AG09309 (cell line): ENCODE measurements around the gene PRM2.

Source experiments
- DNase-seq: peaks from one replicate; pipeline ENCODE4 v3.0.0-alpha.2; 2010; ENCODE audit warnings: low read depth
- H3K4me3 ChIP-seq: 2 replicates; pipeline ENCODE4 v1.5.1; 2011; ENCODE audit warnings: mild to moderate bottlenecking, low read depth, low read length, moderate library complexity; ENCODE audit not compliant: control insufficient read depth
- TF ChIP-seq, protein P1 (sequence below): IDR thresholded peaks from 2 replicates; pipeline ENCODE4 v1.5.1; 2011; ENCODE audit warnings: mild to moderate bottlenecking, low read depth, low read length, inconsistent platforms; ENCODE audit not compliant: insufficient read depth, control insufficient read depth; ENCODE audit errors: missing control alignments

Gene PRM2

DNA sequence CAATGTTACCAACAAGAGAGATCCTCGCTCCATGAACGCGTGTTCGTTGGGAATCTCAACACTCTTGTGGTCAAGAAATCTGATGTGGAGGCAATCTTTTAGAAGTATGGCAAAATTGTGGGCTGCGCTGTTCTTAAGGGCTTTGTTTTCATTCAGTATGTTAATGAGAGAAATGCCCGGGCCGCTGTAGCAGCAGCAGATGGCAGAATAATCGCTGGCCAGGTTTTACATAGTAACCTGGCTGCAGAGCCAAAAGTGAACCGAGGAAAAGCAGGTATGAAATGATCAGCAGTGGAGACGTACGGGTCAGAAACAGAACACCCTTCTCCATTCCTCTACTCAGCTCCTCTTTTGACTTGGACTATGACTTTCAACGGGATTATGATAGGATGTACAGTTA is 33.6 kb downstream of the PRM2 start:
- no peak for DNase-seq
- TF ChIP-seq, protein P1, sequence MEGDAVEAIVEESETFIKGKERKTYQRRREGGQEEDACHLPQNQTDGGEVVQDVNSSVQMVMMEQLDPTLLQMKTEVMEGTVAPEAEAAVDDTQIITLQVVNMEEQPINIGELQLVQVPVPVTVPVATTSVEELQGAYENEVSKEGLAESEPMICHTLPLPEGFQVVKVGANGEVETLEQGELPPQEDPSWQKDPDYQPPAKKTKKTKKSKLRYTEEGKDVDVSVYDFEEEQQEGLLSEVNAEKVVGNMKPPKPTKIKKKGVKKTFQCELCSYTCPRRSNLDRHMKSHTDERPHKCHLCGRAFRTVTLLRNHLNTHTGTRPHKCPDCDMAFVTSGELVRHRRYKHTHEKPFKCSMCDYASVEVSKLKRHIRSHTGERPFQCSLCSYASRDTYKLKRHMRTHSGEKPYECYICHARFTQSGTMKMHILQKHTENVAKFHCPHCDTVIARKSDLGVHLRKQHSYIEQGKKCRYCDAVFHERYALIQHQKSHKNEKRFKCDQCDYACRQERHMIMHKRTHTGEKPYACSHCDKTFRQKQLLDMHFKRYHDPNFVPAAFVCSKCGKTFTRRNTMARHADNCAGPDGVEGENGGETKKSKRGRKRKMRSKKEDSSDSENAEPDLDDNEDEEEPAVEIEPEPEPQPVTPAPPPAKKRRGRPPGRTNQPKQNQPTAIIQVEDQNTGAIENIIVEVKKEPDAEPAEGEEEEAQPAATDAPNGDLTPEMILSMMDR: no peak
- H3K4me3 ChIP-seq: no peak overlapping the region

DNA sequence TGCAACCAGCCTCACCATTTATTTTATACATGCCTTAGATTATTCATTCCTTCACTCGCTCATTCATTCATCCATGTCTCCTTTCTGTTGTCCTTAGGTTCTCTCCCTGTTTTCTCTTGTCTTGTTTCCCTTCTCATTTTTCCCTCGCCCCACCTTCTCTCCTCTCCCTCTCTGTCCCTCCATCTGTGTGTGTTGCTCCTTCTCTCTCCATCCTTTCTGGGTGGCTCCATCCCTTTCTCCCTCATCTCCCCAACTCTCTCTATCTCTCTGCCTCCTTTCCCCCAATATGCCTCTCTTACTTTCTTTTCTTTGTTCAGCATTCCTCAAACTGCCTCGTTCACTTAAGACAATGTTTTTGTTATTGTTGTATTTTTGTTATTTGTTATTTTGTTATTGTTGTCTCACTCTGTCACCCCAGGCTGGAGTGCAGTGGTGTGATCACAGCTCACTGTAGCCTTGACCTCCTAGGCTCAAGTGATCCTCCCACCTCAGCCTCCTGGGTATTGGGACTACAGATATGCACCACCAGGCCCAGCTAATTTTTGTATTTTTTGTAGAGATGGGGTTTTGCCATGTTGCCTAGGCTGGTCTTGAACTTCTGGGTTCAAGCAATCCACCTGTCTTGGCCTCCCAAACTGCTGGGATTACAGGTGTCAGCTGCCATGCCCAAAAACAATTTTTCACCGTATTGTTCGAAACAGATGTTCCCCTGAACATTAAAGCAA is 34.6 kb downstream of the PRM2 start:
- TF ChIP-seq, protein P1: no peak
- H3K4me3 ChIP-seq: no peak overlapping the region
- DNase-seq: no peak

DNA sequence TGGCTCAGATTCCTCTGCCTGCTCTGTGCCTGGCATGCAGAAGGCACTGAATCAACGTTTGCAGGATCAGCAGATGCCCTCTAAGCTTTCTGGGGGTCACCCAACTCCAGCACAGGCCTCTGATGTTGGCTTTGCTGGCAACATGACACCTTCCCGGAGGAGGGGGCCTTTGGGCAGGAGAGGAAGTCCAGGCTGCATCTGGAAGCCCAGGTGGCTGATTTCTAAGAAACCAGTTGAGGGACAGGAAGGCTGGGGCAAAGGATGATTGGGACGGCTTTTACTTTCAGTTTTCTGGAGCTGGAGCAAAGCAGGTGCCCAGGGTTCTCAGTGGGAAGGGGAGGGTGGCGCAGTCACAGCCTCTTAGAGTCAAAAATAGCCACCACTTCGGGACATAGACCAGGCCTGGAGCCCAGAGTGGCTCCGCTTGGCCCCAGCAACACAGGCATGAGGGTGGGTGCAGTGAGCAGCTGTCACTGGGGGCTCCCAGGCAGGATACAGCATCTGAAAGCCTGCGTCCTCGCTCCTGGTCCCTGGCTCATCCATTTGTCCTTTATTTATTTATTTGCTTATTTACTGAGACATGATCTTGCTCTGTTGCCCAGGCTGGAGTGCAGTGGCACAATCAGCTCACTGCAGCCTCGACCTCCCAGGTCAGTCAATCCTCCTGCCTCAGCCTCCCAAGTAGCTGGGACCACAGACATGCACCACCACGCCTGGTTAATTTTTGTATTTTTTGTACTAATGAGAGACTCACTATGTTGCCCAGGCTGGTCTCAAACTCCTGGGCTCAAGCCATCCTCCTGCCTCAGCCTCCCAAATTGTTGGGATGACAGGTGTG is 35.4 kb downstream of the PRM2 start:
- H3K4me3 ChIP-seq: no peak overlapping the region
- DNase-seq: no peak
- TF ChIP-seq, protein P1: no peak

DNA sequence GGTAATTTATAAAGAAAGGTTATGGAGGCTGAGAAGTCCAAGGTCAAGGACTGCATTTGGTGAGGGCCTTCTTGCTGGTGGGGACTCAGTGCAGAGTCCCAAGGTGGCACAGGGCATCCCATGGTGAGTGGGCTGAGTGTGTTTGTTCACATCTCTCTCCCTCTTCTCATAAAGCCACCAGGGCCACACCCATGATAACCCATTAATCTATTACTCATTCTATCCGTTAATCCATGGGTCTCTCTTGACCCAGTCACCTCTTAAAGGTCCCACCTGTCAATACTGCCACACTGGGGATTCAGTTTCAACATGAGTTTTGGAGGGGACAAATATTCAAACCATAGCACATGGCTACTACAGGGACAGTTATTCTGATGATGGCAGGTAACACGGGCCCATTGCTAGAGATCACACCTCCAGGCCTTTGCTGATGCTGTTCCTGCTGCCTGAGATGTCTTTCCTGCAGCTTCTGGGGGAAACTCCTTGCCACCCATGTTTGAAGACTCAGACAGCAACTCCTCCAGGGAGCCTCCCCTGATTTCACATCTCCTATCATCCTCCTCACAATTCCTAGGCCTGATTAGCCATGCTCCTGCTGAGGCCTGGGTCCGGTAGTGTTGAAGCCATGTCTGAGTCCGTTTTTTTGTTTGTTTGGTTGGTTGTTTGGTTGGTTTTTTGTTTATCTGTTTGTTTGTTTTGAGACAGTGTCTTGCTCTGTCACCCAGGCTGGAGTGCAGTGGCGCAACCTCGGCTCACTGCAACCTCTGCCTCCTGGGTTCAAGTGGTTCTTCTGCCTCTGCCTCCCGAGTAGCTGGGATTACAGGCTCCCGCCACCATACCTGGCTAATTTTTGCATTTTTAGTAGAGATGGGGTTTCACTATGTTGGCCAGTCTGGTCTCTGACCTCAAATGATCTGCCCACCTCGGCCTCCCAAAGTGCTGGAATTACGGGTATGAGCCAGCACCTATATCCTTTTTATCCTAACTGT is 36.3 kb downstream of the PRM2 start:
- no peak for DNase-seq
- H3K4me3 ChIP-seq: no peak overlapping the region
- TF ChIP-seq, protein P1: no peak

DNA sequence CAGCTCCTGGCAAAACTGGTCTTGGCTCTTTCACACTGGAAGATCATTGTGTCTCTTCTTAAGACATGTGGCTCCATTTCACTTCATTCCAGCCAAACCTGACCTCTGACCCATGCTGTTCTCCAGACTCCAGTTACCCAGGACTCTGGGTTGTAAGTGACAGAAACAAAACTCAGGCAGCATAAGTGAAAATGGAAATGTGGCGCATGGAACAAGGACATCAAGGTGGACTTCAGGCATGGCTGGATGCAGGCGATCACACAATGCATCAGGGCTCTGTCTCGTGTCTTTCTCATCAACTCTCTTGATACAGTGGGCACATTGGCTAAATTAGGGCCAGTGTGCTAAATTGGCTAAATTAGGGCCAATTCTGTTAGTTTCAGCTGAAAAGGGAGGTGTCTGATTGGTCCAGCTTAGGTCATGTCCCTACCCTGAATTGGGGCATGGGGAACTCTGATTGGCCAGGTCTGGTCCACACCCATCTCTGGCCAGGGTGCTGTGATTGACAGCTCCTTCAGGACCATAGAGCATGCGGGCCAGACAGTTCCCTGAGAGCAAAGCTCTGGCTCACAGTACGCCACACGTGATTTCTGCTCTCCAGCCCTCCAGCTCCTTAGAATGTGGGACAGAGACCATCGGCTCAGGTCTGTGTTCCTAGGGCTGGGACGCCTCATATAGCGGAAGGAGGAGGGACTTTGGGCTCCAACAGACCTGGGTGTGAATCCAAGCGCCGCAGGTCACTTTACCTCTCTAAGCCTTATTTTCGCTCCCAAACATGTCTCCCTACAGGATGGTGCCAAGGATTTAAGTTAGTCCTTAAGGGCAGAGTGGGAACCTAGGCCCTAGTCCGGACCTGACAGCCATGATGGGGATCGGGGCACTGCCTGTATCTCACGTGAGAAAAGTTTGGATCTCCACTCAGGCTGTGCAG is 37.7 kb downstream of the PRM2 start:
- TF ChIP-seq, protein P1: no peak
- no peak overlapping the region for H3K4me3 ChIP-seq
- DNase-seq: no peak
